Lower leg skin (tissue), 4 donors: ENCODE results near the gene PDE3B. TPM values are rescaled to one million over a fixed set of nuclear protein-coding genes. Genes with fewer than 3 reads are reported as not detected.
"Not testable (repeated sequence)": the region's sequence is repeated elsewhere in the genome, so short reads cannot be mapped to it uniquely, and the experiment has no call there.

Experiments used
- DNase-seq, 2 donors: peaks; one replicate each; pipeline ENCODE4 v3.0.0-alpha.2; 2019; ENCODE audit warnings: low spot score in 2 of 2
- H3K4me3 ChIP-seq: fragments of 200-600 bp; sonication (generic); 2 replicates; pipeline ENCODE4 v1.5.1; 2017; ENCODE audit warnings: mild to moderate bottlenecking, low read depth; ENCODE audit not compliant: poor library complexity, severe bottlenecking
- POLR2A ChIP-seq, 2 donors: fragments of 450-650 bp; IDR thresholded peaks; one replicate each; pipeline ENCODE4 v1.6.1; 2016 to 2017; ENCODE audit warnings: antibody characterized with exemption in 2 of 2, mild to moderate bottlenecking in 1 of 2, moderate library complexity in 1 of 2
- WGBS, 2 donors: methylation state at CpG; one replicate each; pipeline ENCODE4 v1.1.5; 2018; 5-methylcytosine and 5-hydroxymethylcytosine counted together
- intact Hi-C: fragments of 100-400 bp; cut with DNase I; formaldehyde crosslinking; loops from one replicate; pipeline ENCODE4 v1.15.0; 2023; ENCODE audit warnings: low total_unique reads
- total RNA-seq, 4 donors: library from RNA; depleted of rRNA; stranded (reverse); fragments of >200 nt; gene quantifications; one replicate each; pipeline ENCODE4 v1.1.0, GENCODE V29; 2016
- TF ChIP-seq, protein P1 (sequence below), 3 donors: fragments of 450-650 bp; IDR thresholded peaks; one replicate each; pipeline ENCODE4 v1.5.1; 2016; ENCODE audit warnings: antibody characterized with exemption in 3 of 3, mild to moderate bottlenecking in 3 of 3, moderate library complexity in 2 of 3

Gene PDE3B
- total RNA-seq, 4 donors from 2014 or later = 0.88 to 4.3 (median 2.1) TPM

GRCh38 chr11:14687943-14688627, 44.5 kb downstream of the PDE3B start:
- no peak for DNase-seq
- intact Hi-C loops = no loop called here
- no peak overlapping the region for H3K4me3 ChIP-seq
- no peak for TF ChIP-seq POLR2A (IDR thresholded peaks at IDR 0.05)
- TF ChIP-seq, protein P1, sequence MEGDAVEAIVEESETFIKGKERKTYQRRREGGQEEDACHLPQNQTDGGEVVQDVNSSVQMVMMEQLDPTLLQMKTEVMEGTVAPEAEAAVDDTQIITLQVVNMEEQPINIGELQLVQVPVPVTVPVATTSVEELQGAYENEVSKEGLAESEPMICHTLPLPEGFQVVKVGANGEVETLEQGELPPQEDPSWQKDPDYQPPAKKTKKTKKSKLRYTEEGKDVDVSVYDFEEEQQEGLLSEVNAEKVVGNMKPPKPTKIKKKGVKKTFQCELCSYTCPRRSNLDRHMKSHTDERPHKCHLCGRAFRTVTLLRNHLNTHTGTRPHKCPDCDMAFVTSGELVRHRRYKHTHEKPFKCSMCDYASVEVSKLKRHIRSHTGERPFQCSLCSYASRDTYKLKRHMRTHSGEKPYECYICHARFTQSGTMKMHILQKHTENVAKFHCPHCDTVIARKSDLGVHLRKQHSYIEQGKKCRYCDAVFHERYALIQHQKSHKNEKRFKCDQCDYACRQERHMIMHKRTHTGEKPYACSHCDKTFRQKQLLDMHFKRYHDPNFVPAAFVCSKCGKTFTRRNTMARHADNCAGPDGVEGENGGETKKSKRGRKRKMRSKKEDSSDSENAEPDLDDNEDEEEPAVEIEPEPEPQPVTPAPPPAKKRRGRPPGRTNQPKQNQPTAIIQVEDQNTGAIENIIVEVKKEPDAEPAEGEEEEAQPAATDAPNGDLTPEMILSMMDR (IDR thresholded peaks at IDR 0.05) = no peak
- WGBS, 2 donors = 64 to 67% methylated on average over 2 of the region's 2 CpGs

DNA sequence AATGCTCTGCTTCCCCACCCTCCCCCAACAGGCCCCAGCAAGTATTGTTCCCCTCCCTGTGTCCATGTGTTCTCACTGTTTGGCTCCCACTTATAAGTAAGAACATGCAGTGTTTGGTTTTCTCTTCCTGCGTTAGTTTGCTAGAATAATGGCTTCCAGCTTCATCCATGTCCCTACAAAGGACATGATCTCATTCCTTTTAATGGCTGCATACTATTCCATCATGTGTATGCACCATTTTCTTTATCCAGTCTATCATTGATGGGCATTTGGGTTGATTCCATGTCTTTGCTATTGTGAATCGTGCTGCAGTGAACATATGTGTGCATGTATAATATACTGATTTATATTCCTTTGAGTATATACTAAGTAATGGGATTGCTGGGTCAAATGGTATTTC, 52.1 kb downstream of the PDE3B start:
- intact Hi-C loops, DNase-seq, H3K4me3 ChIP-seq: not testable (repeated sequence)
- WGBS, 2 donors = 84 to 88% methylated on average over 2 of the region's 2 CpGs

DNA sequence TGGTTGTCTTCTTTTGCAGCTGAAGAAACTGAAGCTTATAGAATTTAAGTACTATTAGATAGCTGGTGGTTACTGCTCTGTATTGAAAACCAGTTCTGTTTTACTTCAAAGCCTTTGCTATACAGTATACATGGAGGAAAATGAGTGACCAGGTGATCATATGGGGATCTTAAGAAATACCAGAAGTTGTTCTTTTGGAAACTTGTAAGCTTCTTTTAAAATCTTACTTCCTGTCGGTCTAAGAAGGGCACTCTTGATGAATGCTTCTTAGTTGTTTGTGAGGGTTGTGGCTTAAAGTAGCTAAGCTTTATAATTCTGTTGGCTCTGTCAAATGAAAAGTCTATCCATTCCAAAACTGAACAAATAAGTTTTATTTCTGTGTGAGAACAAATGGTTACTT, 55.2 kb downstream of the PDE3B start:
- 74 to 81% methylated on average over 1 of the region's 1 CpG for WGBS, 2 donors
- intact Hi-C loops = no loop called here
- TF ChIP-seq, protein P1 (IDR thresholded peaks at IDR 0.05) = no peak
- no peak for TF ChIP-seq POLR2A (IDR thresholded peaks at IDR 0.05)
- DNase-seq = no peak
- H3K4me3 ChIP-seq = no peak overlapping the region

GRCh38 chr11:14700593-14700992, 57.0 kb downstream of the PDE3B start:
- TF ChIP-seq, protein P1 (IDR thresholded peaks at IDR 0.05) = no peak
- TF ChIP-seq POLR2A (IDR thresholded peaks at IDR 0.05) = no peak
- no peak for DNase-seq
- intact Hi-C loops = no loop called here
- WGBS, 2 donors = 63 to 74% methylated on average over 1 of the region's 1 CpG
- no peak overlapping the region for H3K4me3 ChIP-seq

DNA sequence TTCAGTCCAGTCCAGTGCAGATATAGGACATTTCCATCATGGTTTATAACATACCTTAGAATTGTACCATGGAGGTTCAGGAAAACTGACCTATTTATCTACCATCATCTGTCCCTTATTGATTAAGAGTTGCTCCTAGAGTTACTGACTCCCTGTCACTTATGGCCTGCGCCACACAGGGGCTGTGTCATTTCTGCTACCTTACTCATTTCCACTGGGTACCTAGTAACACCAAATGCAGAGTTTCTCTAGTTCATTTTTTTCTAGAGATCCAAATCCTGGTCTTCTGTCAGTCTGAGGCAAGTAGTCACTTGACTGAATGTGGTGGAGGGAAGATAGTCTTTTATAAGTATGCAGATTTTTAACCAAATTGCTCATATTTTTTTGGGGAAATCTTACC, 59.2 kb downstream of the PDE3B start:
- WGBS, 2 donors = 93 to 100% methylated on average over 1 of the region's 1 CpG
- no peak for DNase-seq
- no peak overlapping the region for H3K4me3 ChIP-seq
- intact Hi-C loops = no loop called here
- no peak for TF ChIP-seq POLR2A (IDR thresholded peaks at IDR 0.05)

DNA sequence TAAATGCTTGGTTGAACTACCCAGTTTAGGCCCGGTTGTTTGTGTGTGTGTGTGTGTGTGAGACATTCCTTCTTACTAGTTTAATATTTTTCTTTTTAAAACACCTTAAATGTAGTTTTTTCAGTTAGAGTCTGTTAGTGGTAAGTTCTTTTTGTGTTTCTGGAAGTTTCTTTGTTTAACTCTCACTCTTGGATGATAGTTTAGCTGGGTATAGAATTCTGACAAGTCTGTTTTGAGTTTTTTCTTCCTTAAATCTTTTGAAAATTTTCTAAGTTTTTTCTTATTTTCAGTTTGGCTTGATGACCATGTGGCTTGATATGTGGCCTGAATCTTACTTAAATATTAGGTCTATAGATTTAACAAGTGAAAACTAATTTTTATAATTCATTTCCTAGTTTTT, 60.1 kb downstream of the PDE3B start:
- WGBS, 2 donors = 95 to 100% methylated on average over 1 of the region's 1 CpG
- H3K4me3 ChIP-seq = no peak overlapping the region
- TF ChIP-seq, protein P1 (IDR thresholded peaks at IDR 0.05) = no peak
- TF ChIP-seq POLR2A (IDR thresholded peaks at IDR 0.05) = no peak
- intact Hi-C loops = no loop called here
- no peak for DNase-seq

GRCh38 chr11:14705067-14705466, 61.5 kb downstream of the PDE3B start:
- no peak for DNase-seq
- intact Hi-C loops = no loop called here
- TF ChIP-seq, protein P1 (IDR thresholded peaks at IDR 0.05) = no peak
- TF ChIP-seq POLR2A (IDR thresholded peaks at IDR 0.05) = no peak
- no peak overlapping the region for H3K4me3 ChIP-seq
- 81 to 83% methylated on average over 2 of the region's 2 CpGs for WGBS, 2 donors
